Smooth muscle cell (in vitro differentiated cells): ENCODE measurements around the gene GNAS. TPM values are rescaled to one million over a fixed set of nuclear protein-coding genes. Genes with fewer than 3 reads are reported as not detected.

ENCODE experiments used
- DNase-seq: peaks from one replicate; lab custom pipeline; 2025; ENCODE audit not compliant: unreplicated experiment; lab: John Stamatoyannopoulos, UW
- H2AFZ ChIP-seq: fragments of 200-600 bp; sonication (generic); 2 replicates; pipeline ENCODE4 v1.6.0; 2016; ENCODE audit warnings: antibody characterized with exemption, low read depth, mild to moderate bottlenecking
- H3F3A ChIP-seq: fragments of 200-600 bp; sonication (generic); 2 replicates; pipeline ENCODE4 v1.6.0; 2017; ENCODE audit warnings: antibody characterized with exemption, low read depth
- H3K27ac ChIP-seq: fragments of 200-600 bp; sonication (generic); 2 replicates; pipeline ENCODE4 v1.5.1; 2016; ENCODE audit warnings: low read depth, mild to moderate bottlenecking
- H3K27me3 ChIP-seq: fragments of 200-600 bp; sonication (generic); 2 replicates; pipeline ENCODE4 v1.6.1; 2016; ENCODE audit warnings: low read depth, mild to moderate bottlenecking
- H3K36me3 ChIP-seq: fragments of 200-600 bp; sonication (generic); 2 replicates; pipeline ENCODE4 v1.5.1; 2016; ENCODE audit warnings: low read depth
- H3K4me1 ChIP-seq: fragments of 200-600 bp; sonication (generic); 2 replicates; pipeline ENCODE4 v1.5.1; 2016; ENCODE audit warnings: low read depth
- H3K4me2 ChIP-seq: fragments of 200-600 bp; sonication (generic); 2 replicates; pipeline ENCODE4 v1.6.0; 2016; ENCODE audit warnings: mild to moderate bottlenecking
- H3K4me3 ChIP-seq: fragments of 200-600 bp; sonication (generic); 2 replicates; pipeline ENCODE4 v1.5.1; 2016; ENCODE audit warnings: mild to moderate bottlenecking
- H3K79me2 ChIP-seq: fragments of 200-600 bp; sonication (generic); 2 replicates; pipeline ENCODE4 v1.6.0; 2016; ENCODE audit warnings: low read depth, mild to moderate bottlenecking
- H3K9ac ChIP-seq: fragments of 200-600 bp; sonication (generic); 2 replicates; pipeline ENCODE4 v1.6.0; 2016; ENCODE audit warnings: low read depth
- H3K9me3 ChIP-seq: fragments of 200-600 bp; sonication (generic); replicated peaks from 2 replicates; pipeline ENCODE4 v1.5.1; 2016; ENCODE audit warnings: low read depth
- H4K20me1 ChIP-seq: fragments of 200-600 bp; sonication (generic); 2 replicates; pipeline ENCODE4 v1.6.0; 2016; ENCODE audit warnings: low read depth
- CTCF ChIP-seq: fragments of 200-600 bp; sonication (generic); IDR thresholded peaks from 2 replicates; pipeline ENCODE4 v1.5.1; 2017; ENCODE audit warnings: borderline replicate concordance, mild to moderate bottlenecking, antibody characterized with exemption; ENCODE audit not compliant: insufficient read depth, poor library complexity, severe bottlenecking
- WGBS: methylation state at CpG from one replicate; pipeline ENCODE4 v1.1.7; 2016; ENCODE audit warnings: low lambda C conversion rate; 5-methylcytosine and 5-hydroxymethylcytosine counted together
- polyA plus RNA-seq: library from polyadenylated mRNA; unstranded; fragments of >200 nt; fragmentation: Nextera tagmentation; extraction: Ambion mirVana; gene quantifications from 2 replicates; pipeline ENCODE4 v1.2.1, GENCODE V29; 2016
- total RNA-seq: library from RNA; depleted of rRNA; stranded (reverse); fragments of >200 nt; gene quantifications from 2 replicates; pipeline ENCODE4 v1.2.3, GENCODE V29; 2014

GNAS gene
- total and polyA plus RNA-seq, 2 experiments from 2014 or later, result 1,240 to 1,914 TPM

GRCh38 chr20:58892932-58893224, 40.4 kb downstream of the GNAS start:
- H2AFZ ChIP-seq, result no peak overlapping the region
- peaks cover 3% of the 10 kb centered on the region for H3K36me3 ChIP-seq
- no peaks in the 10 kb centered on the region for H3K27me3 ChIP-seq
- H3K4me3 ChIP-seq, result peak overlapping the region; percentile 100
- H4K20me1 ChIP-seq, result peaks cover 54% of the 10 kb centered on the region
- peaks cover 61% of the 10 kb centered on the region for H3K79me2 ChIP-seq
- peak overlapping the region; percentile 100 for H3K27ac ChIP-seq
- no peaks in the 10 kb centered on the region for H3K9me3 ChIP-seq
- no peak for TF ChIP-seq CTCF
- peaks cover 46% of the 10 kb centered on the region for H3K4me1 ChIP-seq
- peak overlapping the region; percentile 99 for H3K9ac ChIP-seq
- WGBS, result 0% methylated on average over 1 of the region's 1 CpG
- DNase-seq, result no peak
- H3K4me2 ChIP-seq, result peak overlapping the region; percentile 96
- peaks cover 11% of the 10 kb centered on the region for H3F3A ChIP-seq

- peaks cover 49% of the 10 kb centered on the region for H3K4me1 ChIP-seq
These were observed 41.0 kb downstream of the GNAS start for GRCh38 chr20:58893355-58894120.

GRCh38 chr20:58894652-58895447, 42.3 kb downstream of the GNAS start:
- TF ChIP-seq CTCF, result no peak
- Histone ChIP-seq H3K4me3 (peak overlapping the region; percentile 100), H3K79me2 (peaks cover 81% of the 10 kb centered on the region), H3K4me1 (peaks cover 60% of the 10 kb centered on the region), H3F3A (peaks cover 12% of the 10 kb centered on the region), H3K27me3 (no peaks in the 10 kb centered on the region), H3K27ac (peak overlapping the region; percentile 100), H3K9me3 (no peaks in the 10 kb centered on the region), H4K20me1 (peaks cover 74% of the 10 kb centered on the region), H3K9ac (peak overlapping the region; percentile 99), H2AFZ (no peak overlapping the region), H3K4me2 (peak overlapping the region; percentile 96), H3K36me3 (peaks cover 3% of the 10 kb centered on the region)
- no peak for DNase-seq
- 42% methylated on average over 5 of the region's 5 CpGs for WGBS

More at GRCh38 chr20:58893355-58894120, 41.0 kb downstream of the GNAS start:
- H3K36me3 ChIP-seq, result peaks cover 3% of the 10 kb centered on the region
- peak overlapping the region; percentile 100 for H3K4me3 ChIP-seq
- no peak for TF ChIP-seq CTCF
- peak overlapping the region; percentile 100 for H3K27ac ChIP-seq
- H3K9ac ChIP-seq, result peak overlapping the region; percentile 99
- H4K20me1 ChIP-seq, result peaks cover 61% of the 10 kb centered on the region
- H2AFZ ChIP-seq, result no peak overlapping the region
- H3F3A ChIP-seq, result peaks cover 11% of the 10 kb centered on the region
- peak overlapping the region; percentile 96 for H3K4me2 ChIP-seq
- no peaks in the 10 kb centered on the region for H3K27me3 ChIP-seq
- 24% methylated on average over 5 of the region's 5 CpGs for WGBS
- no peak for DNase-seq
- no peaks in the 10 kb centered on the region for H3K9me3 ChIP-seq
- H3K79me2 ChIP-seq, result peaks cover 68% of the 10 kb centered on the region
